GM12873 (cell line): ENCODE data around the gene ADAM12.

Experiments
- CTCF ChIP-seq: IDR thresholded peaks from 2 replicates; pipeline ENCODE4 v1.5.1; 2012; ENCODE audit warnings: low read depth, mild to moderate bottlenecking, moderate library complexity, low read length, control low read depth; ENCODE audit not compliant: insufficient read depth; ENCODE audit errors: missing control alignments

Gene ADAM12

DNA sequence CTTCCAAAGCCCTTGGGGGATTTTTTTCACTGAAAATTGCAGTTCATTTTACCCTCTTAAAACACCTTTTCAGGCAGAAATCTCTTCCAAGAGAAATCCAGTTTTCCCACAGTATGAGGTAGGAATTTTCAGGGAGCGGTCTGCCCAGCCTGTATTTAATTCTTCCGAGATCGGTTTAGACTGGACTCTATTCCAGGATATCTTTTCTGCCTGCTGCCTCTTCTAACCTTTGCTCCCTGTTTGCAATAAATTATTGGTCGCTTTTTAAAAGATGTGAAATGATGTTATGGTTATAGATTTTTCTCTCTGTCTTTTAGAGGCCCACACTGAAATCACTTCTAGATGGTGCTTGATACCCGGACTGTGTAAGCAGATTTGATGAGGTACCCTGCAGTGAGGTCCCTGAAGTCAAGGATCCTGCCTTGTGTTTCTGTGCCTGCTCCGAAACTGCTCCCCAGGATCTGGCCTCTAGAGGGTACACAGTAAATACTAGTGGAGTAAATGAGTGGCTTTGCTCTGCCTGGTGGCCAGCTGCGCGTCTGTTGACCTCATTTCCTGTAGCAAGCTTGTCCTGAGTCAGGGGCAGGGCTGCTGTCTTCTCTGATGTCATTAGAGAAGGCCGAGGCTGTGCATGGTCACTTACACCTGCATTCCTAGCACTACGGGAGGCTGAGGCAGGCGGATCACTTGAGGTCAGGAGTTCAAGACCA lies 300.3 kb downstream of the ADAM12 start:
- TF ChIP-seq CTCF: no peak

- no peak for TF ChIP-seq CTCF
Observed at GRCh38 chr10:126087153-126087680, 301.1 kb downstream of the ADAM12 start.

GRCh38 chr10:126085806-126086205 lies 302.5 kb downstream of the ADAM12 start:
- no peak for TF ChIP-seq CTCF

- TF ChIP-seq CTCF: no peak
Observed at GRCh38 chr10:126084369-126084768, 303.9 kb downstream of the ADAM12 start.

- TF ChIP-seq CTCF: no peak
Observed at GRCh38 chr10:126083009-126083408, 305.3 kb downstream of the ADAM12 start.

DNA sequence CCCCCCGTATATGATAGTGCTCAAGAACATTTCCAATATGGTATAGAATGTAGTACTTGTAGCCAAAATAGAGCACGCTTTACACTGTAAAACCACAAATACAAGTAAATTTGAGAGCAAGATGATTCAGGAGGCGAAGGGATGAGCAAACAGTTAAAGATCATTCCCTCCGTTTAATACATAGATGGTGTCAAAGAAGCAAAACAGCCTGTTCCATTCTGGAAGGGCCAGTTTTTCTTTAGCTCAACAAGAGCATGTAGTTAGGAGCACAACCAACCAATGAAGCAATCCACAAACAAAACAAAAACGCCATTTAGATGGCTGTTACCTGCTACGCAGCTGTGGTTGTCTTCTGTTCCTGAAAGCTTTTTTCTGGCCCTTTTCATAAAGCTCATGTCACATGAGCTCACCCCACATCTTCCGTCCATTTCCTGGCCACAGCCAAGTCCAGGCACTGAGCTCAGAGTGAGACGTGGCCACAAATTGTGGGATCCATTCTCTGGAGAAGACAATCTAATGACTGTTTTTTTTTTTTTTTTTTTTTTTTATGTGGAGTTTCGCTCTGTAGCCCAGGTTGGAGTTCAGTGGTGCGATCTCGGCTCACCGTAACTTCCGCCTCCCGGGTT lies 306.3 kb downstream of the ADAM12 start:
- no peak for TF ChIP-seq CTCF

DNA sequence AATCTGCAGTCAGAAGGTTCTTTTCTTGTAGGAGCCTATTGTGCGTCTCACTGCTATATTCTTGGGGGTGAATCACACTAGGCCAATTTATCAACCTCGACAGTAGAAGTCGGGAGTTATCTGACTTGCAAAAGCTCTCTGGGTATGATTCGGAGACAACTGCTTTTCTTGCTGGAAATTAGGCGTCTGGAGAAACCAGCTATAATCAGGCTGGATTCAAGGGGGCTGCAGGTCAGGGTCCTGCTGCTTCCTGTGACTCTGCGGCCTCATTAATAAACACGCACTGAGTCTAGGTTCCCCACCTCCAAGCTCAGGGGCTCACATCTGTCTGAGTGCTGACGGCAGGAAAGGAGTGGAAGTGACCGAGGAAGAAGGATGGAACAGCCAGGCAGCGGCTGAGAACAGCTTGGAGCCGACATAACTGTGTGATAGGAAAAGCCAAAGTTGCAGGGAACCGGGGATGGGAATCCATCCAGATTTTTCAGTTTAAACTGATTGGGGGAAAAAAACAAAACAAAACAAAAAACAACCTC lies 307.3 kb downstream of the ADAM12 start:
- no peak for TF ChIP-seq CTCF
